Cerebellar nuclear complex (tissue), 1 donor: ENCODE measurements around the gene RHBDD1.

Source experiments
- DNase-seq, 2 experiments: peaks; one replicate each; lab custom pipeline; 2025; lab: John Stamatoyannopoulos, UW

The RHBDD1 gene, protein sequence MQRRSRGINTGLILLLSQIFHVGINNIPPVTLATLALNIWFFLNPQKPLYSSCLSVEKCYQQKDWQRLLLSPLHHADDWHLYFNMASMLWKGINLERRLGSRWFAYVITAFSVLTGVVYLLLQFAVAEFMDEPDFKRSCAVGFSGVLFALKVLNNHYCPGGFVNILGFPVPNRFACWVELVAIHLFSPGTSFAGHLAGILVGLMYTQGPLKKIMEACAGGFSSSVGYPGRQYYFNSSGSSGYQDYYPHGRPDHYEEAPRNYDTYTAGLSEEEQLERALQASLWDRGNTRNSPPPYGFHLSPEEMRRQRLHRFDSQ

DNA sequence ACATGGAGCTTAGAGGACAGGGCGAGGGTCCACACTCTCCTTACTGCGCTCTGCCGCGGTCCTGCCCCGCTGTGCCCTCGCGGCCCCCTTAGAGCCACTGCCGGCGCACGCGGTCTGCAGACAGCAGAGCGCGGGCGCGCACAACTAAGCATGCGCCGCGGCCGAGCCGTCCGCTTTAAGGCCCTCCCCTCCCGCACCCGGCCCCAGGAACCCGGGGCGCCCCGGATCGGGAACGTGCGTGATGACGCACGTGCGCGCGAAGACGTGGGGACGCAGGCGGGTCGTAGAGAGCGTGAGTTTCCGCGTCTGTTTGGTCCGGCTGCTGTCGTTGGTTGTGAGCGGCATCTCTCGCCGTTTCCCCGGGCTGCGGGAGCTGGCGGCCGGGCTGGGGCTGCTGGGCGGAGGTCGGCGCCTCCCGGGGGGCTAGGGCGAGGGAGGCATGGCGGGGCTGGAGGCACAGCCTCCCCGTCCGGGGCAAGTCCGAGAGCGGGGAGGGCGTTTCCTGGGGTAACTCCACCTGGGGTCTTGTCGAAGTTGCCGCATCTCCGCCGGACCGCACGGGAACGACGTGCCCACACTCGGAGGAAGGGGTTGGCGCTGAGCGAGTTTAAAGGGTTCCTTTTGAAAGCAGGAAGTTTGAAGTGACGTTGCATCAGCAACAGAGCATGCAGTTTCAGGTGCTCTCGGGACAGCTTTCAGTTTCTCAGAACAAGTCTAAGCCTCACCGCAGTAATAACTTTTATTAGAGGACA, at the start of gene RHBDD1:
RHBDD1 (plus strand) TSS at position 259 of the 752 bp plus-strand sequence. CDS start 28,640 bp downstream, outside the sequence.
- DNase-seq = peak; percentile 14 to 56

DNA sequence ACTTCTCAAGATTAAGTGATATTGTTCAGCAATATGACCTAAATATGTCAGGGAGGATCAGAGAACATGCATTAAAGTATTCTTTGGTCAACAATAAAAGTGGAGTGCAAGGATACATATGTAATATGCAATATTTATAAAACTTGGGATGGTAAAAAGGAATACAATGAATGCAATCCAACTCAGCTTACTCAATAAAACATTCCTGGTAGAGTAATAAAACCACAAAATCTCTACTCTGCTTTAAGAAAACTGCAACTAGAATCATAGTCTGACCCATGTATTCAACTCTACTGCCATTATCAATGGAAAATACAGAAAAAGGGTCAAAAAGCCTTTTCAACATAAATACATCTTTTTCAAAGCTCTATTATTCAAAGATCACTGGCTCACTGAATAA, 47.8 kb upstream of the RHBDD1 start:
- no peak for DNase-seq

DNA sequence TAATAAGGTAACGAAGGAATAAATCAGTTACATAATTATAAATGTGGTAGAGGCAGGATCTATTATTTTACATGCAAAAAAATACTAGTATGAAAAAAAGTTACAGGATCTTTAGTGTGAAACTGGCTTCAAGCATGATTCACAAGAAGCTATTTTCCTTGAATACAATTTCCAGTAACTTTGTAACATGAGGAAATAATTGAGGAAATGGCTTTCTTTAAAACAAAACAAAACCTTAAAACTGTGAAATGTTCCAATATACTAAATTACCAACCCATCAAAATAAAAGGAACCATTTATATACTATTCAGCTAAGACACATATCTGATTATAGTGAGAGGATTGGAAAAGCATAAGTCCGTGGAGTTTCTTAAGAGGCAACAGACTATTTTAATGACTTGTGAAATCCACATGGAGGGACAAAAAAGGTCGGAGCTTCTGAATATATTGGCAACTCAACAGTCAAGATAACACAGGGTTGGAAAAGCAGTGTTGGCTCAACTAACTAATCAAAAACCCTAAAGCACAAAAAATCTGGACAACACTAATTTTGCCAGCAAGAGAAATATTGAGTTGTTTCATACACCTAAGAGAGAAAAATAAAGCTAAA, 46.9 kb upstream of the RHBDD1 start:
- no peak for DNase-seq

DNA sequence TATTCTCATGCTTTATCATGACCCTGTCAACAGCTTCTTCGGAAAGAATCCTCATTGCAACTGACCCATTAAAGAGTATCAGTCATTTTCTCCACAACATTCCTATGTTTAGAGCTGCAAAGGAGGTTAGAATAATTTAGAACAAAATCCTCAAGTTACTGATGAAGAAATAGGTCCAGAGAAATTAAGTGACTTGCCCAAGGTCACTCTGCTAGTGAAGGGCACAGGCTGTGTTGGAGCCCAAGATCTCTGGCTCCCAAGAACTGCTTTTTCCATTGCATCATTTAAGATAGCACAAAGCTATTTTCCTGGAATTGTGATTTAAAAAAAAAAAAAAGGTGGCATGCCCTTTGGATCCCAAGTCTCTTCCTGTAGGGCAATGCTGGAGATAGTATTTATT, 45.8 kb upstream of the RHBDD1 start:
- no peak for DNase-seq

DNA sequence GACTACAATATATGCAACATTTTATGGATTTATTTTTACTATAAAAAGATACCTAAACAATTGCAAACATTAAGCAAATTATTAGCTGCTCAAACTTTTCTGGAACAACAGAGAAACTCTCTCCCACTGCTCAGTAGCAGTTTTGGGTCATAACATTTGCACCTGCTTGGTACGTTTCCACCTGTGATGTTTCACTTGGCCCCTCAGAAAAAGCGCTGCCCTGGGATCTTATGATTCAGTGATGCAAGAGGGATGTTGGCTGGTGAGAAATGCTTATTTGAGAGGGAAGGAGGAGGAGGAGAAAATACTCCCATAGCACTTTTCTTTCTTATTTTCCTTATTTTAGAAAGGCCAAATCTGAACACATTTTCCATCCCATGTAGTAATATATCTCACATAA, 45.4 kb upstream of the RHBDD1 start:
- DNase-seq = no peak

DNA sequence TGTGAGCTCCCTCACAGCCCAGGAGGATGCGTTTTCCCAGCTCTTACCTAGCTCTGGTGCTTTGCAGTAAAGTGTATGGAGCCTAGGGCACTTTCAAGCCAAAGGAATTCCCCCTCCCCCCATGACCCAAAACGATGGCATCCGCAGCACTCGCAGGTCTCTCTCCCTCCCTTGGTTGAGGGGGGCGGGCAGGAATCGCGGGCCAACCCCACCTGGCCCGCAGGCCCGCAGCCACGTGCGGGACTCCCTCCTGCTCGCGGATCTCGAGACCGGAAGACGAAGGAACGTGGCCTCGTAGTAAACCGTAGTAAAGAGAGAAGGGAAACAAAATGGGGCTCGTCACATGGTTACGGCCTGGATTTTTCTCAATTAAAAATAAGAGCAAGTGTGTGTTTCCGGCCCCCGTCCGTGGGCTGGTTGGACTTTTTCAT, 44.8 kb upstream of the RHBDD1 start:
- peak in 1 of 2 experiments; percentile 43 for DNase-seq

DNA sequence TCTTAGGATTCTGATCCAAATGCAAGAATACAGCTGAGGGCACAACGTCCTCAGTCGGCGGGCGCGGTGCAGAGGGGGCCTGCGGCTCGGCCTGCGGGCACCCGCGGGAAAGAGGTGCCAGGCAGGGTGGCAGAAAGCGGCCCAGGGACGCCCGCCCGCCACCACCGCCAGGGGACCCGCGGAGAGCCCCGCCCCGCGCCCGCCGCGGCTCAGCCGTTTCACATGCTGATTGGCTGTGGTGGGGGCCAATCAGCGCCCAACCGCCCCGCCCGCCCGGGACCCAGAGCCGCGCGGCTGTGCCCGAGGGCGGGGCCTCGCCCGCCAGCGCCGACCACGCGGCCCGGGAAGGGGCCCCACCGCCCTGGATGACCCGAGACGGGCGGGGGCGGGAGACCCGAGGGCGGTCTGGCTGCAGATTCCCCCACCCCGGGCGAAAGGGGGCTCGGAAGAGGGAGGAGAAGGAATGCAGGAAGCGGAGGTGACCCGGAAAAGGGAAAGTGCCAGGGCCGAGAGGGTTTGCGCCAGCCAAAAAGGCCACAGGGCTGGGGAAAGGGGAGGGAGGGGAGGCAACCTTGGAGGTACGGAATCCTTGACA, 44.3 kb upstream of the RHBDD1 start:
- peak in 1 of 2 experiments; percentile 43 for DNase-seq

DNA sequence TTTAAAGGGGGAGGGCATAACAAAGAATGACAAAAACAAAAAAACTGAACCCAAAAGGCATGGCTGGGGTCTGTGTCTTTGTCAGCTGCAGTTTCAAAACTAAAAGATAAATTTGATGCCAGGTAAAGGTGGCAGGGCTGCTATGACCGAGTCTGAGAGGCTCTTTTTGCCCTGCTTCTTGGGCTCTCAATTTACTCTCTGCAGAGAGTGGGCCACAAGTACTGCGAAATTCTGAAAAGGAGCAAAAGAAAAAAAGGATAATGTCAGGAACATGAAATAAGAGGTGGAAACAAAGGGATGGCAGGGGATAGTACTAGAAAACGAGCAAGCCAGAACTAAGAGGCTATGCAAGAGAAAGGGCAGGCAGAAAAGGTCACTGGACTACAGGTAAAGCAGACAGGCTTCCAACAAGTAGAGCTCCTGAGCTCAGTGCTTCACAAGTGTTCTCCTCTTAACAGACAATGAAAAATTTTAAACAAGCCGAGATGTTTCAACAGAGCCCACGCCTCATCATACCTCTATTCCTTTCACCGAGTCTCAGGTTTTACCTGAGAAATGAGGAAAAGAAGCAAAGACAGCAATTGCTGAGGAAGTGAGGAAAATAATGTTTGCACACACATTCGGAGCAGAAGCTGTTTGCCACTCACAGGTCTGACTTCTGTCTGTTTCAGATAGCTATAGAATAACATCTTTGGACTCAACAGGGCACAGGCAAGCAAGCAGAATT, 43.5 kb upstream of the RHBDD1 start:
- DNase-seq = no peak

DNA sequence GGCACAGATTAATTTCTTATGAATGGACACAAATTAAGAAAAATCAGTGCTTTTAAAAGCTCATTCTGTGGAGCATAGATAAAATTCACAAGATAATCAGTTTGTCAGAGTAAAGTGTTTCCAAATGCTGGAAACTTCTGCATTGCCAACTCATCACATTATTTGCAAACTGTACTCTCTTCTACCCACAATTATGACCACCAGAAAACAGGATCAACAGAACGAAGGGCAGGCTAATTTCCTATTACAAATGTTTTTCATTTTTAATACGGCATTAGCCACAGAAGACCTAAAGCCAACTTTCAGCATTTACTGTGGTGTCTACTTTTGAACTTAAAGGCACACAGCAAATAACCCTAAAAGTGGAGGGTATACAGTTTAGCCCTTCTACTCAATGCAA, 42.2 kb upstream of the RHBDD1 start:
- no peak for DNase-seq

DNA sequence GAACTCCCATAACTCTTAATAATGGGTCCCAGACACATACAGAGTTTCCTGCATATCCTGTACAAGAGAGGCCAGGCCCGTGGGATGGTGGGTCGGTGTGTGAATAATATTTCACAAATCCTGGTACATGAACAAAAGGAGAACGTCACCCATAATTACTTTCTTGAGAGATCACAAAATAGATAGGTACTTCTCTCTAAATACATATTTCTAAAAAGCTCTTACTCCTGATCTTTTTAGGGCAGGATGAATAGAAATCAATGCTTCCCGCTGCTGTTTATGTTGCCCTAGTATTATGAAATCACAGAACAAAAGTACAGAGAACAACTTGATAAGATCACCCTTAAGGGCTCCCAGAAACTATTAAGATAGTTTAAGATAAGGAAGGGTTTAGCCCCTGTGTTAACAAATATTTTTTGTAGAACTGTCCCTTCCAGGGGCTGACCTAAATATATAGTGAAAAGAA, 41.6 kb upstream of the RHBDD1 start:
- no peak for DNase-seq

DNA sequence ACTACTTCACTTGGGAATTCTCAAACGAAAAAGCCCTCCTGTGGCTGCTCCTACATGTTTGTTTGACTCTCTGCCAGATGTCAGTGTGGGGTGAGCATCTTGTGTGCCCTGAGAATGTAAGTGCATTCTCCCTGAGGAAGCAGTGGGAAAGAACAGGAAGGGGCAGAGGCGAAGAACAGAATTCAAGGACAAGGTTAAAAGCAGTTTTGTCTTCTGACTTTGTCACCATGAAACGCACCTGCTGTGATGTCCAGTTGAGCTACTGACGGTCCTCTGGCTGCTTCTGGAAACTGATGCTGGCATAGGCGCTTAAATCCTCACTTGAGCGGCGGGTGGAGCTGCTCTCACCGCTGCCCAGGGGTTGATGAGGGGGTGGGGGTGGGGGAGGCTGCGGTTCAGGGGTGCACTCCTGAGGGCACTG, 41.1 kb upstream of the RHBDD1 start:
- no peak for DNase-seq

DNA sequence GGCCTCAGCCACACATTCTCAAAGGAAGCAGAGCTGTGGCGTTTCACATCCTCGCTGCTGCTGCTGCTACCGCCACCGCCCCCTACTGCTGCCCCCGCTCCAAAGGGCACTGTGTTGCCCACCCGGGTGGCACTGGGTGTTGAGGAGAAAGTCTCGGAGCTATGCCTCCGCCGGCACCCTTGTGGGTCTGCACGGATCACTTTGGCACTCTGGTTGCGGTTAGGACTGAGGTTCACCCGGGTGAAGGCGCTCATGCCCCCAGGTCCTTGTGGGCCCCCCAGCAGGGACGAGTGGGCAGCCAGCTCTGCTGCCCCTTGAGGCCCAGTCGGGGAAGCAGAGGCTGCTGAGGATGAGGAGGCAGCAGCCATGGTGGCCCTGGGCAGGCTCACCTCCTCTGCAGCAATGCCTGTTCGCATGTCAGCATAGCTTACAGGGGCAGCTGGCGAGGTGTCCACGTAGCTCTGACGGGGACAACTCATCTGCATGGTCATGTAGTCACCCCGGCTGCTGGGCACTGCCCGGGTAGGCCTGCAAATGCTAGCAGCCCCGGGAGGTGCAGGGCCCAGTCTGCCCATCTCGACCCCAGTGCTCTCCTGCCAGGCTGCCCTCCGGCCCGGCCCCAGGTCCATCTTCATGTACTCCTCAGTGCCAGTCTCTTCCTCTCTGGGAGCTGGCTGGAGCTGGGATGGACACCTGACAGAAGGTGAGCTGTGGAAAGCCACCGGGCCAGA, 40.4 kb upstream of the RHBDD1 start:
- DNase-seq = no peak

DNA sequence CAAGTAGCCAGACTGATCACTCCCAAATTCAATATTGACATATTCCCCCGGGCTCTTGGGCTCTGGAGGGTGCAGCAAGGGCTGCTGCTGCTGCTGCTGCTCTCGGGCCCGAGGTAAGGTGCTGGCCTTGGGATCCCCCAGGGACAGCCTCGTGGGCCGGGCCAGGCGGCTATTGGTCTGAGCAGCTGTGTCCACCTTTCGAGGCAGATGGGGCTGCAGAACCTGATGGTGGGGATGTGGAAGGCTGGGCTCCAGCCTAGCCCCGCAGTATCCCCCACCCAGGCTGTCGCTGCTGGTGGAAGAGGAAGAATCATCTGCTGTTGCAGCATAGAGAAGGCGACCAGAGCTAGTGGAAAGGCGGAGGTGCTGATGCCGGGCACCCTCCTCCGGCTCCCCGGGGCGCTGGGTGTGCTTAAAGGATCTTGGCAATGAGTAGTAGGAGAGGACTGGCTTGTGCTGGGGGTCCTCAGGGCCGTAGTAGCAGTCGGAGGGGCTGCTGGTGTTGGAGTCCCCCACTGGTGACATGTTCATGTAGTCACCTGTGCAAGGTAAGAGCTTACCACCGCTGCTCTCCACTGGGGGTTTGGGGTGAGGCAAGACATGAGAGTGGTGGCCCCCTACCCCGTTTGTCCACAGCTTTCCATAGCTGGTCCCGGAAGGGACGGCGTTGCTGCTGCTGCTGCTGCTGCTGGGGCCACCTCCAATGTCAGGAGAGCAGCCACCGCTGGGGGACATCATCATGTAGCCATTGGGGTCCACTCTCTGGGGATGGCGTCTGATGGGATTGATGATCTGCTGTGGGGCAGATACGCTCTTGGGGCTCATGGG, 39.6 kb upstream of the RHBDD1 start:
- DNase-seq = no peak

DNA sequence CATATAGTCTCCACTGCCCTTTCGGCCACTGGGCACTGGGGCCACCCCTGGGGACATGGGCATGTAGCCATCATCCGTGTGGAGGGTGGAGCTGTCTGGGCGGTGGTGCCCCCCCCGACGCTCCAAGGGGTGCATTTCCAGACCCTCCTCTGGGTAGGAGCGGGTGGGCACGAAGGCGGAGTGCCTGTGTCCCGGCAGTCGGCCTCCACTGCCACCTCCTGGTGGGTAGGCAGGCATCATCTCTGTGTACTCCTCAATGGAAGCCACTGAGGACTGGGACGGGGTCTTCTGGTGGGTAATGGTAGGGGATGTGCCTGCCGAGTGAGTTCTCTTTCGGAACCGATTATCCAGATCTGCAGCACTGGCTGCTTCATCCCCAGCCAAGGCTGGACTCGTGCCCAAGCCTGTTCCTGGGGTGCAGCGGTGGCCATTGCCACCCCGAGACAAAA, 39.0 kb upstream of the RHBDD1 start:
- DNase-seq = no peak

DNA sequence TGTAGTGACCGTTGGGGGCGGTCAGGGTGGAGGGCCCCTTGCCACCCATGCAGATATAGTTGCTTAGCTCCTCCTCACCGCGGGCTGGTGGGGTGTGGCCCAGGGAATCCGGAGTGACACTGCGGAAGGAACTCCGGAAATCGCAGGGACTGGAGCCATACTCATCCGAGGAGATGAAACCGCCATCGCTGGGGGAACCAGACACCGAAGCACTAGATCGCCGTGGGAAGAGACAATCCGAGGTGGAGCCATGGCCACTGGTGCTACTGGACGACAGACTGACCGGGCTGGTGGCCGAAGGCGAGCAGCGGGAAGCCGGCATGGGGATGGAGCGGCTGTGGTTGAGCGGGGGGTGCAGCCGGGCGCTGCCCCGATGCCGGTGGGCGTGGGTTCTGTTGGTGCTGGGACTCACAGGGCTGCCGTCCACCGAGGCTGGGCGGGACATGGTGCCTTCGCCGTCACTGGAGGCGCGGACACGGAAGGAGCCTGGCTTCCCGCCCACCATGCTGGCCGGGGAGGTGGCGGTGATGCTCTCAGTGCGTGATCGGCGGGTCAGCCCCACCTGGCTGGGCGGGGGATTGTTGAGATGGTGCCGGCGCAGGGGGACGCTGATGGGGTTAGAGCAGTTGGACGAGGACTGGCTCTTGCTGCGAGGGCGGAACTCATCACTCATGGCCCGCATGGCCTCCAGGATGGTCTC, 38.4 kb upstream of the RHBDD1 start:
- no peak for DNase-seq

DNA sequence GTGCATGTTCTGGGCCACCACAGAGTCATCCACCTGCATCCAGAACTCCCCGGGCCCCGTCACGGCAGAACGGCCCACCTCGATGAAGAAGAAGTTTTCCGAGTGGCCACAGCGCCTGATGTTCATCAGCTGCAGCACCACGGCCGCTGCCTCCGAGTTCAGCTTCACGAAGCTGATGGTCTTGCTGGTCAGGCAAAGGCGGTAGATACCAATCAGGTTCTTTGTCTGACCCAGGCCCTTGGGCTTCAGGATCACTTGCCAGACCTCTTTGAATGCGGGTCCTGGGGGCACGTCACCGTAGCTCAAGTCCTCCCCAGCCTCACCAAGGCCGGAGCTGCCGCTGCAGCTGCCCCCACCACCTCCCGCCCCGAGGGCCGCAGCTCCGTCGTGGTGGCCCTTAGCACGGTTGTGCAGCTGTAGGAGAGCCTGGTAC, 37.8 kb upstream of the RHBDD1 start:
- no peak for DNase-seq

DNA sequence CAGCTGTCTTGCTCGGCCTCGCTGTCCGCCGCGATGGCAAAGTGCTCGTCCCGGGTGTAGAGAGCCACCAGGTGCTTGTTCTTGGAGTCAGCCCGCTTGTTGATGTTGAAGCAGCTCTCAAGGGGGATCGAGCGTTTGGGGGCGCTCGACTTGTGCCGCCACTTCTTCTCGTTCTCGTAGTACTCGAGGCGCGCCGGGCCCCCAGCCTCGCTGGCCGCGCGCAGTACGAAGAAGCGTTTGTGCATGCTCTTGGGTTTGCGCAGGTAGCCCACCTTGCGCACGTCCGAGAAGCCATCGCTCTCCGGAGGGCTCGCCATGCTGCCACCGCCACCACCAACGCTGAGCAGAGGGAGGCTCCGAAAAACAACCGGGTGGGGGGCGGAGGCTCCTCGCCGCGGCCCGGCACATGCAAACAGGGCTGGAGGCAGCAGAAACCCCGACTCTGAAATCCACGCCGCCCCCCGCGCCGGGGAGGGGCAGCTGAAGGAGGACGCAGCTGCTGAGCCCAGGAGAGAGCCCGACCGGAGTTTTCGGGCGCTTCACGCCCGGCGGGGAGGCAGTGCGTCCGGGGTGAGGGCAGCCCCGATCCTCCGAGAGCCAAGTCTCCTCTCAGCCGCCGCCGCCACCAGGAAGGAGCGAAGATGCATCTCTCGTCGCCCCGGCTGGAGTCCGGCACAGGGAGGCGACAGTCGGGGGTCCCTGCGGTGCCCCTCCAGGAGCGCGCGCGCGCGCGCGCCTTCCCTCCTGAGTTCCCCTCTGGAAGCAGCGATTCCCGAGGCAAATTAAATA, 37.2 kb upstream of the RHBDD1 start:
- no peak for DNase-seq

DNA sequence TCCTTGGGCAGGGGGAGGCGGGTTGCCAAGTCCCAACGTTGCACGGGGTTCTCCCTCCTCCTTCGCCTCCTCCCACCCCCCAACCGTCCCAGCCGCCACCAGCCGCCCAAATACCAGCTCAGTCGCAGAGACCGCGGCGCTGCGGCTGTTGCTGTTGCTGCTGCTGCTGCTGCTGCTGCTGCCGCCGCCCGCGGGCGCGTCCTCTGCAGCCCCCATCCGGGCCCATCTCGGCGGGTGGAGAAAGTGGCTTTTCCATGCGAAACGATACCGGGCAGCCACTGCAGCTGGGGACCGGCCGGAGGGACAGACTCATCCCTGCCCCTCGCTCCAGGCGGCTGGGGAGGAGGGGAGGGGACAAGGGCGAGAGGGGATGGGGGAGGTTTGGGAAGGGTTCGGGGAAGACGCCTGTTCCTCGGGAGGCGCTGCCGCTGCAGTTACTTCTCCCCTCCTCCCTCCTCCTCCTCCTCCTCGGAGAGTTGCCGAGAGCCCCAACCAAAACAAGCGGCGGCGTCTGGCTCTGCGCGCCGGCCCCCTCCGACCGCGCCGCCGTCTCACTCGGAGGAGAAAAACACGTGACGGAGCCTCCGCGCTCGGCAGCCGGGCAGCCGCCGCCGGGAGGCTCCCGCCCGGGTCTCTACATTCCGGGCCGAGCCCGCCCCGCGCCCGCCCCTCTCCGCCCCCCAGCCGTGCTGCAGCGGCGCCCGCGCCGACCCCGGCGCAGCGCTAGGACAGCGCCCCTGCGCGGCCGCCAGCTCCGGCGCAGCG, 36.5 kb upstream of the RHBDD1 start, which contains the start of gene IRS1:
IRS1 (minus strand) TSS at position 610 of the 765 bp plus-strand sequence. CDS start 1,082 bp downstream, outside the sequence.
- DNase-seq = no peak
